ENCODE measurements around the gene POM121L2.
"Not testable (repeated sequence)": the region's sequence is repeated elsewhere in the genome, so short reads cannot be mapped to it uniquely, and the experiment has no call there.

Gene POM121L2

GRCh38 chr6:27293436-27294098 is 18.5 kb downstream of the POM121L2 start:
- peak; percentile 86 for DNase-seq (ENCODE audit: low spot score)

- no peak for DNase-seq (ENCODE audit: low spot score)
Observed at GRCh38 chr6:27290850-27291208, 21.2 kb downstream of the POM121L2 start.

- no peak for DNase-seq (ENCODE audit: low spot score)
Observed at GRCh38 chr6:27290065-27290849, 21.8 kb downstream of the POM121L2 start.

- DNase-seq (ENCODE audit: low spot score), result no peak
Observed at GRCh38 chr6:27288136-27289044, 23.7 kb downstream of the POM121L2 start.

GRCh38 chr6:27287751-27288135 is 24.3 kb downstream of the POM121L2 start:
- DNase-seq (ENCODE audit: low spot score), result no peak

- no peak for DNase-seq (ENCODE audit: low spot score)
Observed at GRCh38 chr6:27286141-27286540, 25.9 kb downstream of the POM121L2 start.

GRCh38 chr6:27283279-27283678 is 28.8 kb downstream of the POM121L2 start:
- DNase-seq (ENCODE audit: low spot score), result no peak

- no peak for DNase-seq (ENCODE audit: low spot score)
Observed at GRCh38 chr6:27281569-27281968, 30.5 kb downstream of the POM121L2 start.

- no peak for DNase-seq (ENCODE audit: low spot score)
Observed at GRCh38 chr6:27281105-27281539, 31.0 kb downstream of the POM121L2 start.

GRCh38 chr6:27280540-27281000 is 31.5 kb downstream of the POM121L2 start:
- no peak for DNase-seq (ENCODE audit: low spot score)

GRCh38 chr6:27280064-27280539 is 32.0 kb downstream of the POM121L2 start:
- DNase-seq (ENCODE audit: low spot score), result peak; percentile 80

GRCh38 chr6:27279513-27280063 is 32.5 kb downstream of the POM121L2 start:
- no peak for DNase-seq (ENCODE audit: low spot score)

GRCh38 chr6:27275025-27275956 is 36.8 kb downstream of the POM121L2 start:
- DNase-seq (ENCODE audit: low spot score), result no peak

- no peak for DNase-seq (ENCODE audit: low spot score)
Observed at GRCh38 chr6:27273783-27274182, 38.3 kb downstream of the POM121L2 start.

- no peak for DNase-seq (ENCODE audit: low spot score)
Observed at GRCh38 chr6:27268803-27269202, 43.3 kb downstream of the POM121L2 start.

GRCh38 chr6:27267857-27268434 is 44.1 kb downstream of the POM121L2 start:
- no peak for DNase-seq (ENCODE audit: low spot score)

GRCh38 chr6:27267003-27267402 is 45.1 kb downstream of the POM121L2 start:
- DNase-seq (ENCODE audit: low spot score), result not testable (repeated sequence)

GRCh38 chr6:27263886-27264285 is 48.2 kb downstream of the POM121L2 start:
- DNase-seq (ENCODE audit: low spot score), result no peak

- no peak for DNase-seq (ENCODE audit: low spot score)
Observed at GRCh38 chr6:27260836-27261375, 51.2 kb downstream of the POM121L2 start.

- no peak for DNase-seq (ENCODE audit: low spot score)
Observed at GRCh38 chr6:27260369-27260768, 51.7 kb downstream of the POM121L2 start.
